Measurements from ENCODE around the gene CD81. TPM values are rescaled to one million over a fixed set of nuclear protein-coding genes. Genes with fewer than 3 reads are reported as not detected.

CD81 gene
- total RNA-seq, 1 experiment from 2014 or later = 237 TPM

DNA sequence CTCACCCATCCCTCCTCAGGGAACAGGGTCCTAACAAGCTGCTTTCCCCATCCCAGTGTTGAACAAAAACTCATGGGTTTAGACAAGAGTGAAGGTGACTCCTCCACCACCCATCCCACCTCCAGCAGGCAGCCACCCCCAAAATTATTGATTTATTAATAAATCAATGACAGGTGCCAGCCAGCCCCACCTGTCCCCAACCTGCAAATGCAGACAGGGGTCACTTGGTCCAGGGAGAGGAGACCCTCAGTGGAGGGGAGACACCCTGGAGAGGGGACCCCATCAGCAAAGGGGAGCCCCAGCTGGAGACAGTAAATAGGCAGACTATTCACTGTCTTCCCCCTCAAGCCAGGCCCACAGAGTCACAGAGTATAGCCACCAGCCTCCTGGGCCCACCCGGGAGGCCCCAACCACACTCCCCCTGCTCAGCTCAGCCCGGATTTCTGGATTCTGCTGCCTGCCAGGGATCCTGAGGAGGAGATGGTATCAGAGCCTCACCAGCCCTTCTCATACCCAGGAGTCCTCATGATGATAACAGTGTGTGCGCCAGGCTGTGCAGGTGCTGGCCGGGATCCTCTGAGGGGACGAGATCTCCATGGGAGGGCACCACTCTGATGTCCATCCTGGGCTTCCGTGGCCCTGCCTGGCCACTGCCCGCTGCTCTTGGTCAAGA lies 8.8 kb upstream of the CD81 start (continued):
- no peak for TF ChIP-seq NFE2L1 (CRISPR knock-in tag; IDR thresholded peaks at IDR 0.05)
- TF ChIP-seq NR2C2 (CRISPR knock-in tag; IDR thresholded peaks at IDR 0.05) = no peak
- no peak for TF ChIP-seq MXD4 (CRISPR knock-in tag; IDR thresholded peaks at IDR 0.05; ENCODE audit: borderline replicate concordance)
- TF ChIP-seq GRHL2 (CRISPR knock-in tag; IDR thresholded peaks at IDR 0.05; ENCODE audit: insufficient replicate concordance, severe bottlenecking) = no peak
- no peak for TF ChIP-seq HMGA2 (CRISPR knock-in tag; IDR thresholded peaks at IDR 0.05)
- no peak for TF ChIP-seq ZNF396 (CRISPR knock-in tag; IDR thresholded peaks at IDR 0.05; ENCODE audit: borderline replicate concordance)
- TF ChIP-seq NR1H2 (CRISPR knock-in tag; IDR thresholded peaks at IDR 0.05) = no peak
- TF ChIP-seq EMX1 (CRISPR knock-in tag; IDR thresholded peaks at IDR 0.05) = no peak
- TF ChIP-seq, protein P1, sequence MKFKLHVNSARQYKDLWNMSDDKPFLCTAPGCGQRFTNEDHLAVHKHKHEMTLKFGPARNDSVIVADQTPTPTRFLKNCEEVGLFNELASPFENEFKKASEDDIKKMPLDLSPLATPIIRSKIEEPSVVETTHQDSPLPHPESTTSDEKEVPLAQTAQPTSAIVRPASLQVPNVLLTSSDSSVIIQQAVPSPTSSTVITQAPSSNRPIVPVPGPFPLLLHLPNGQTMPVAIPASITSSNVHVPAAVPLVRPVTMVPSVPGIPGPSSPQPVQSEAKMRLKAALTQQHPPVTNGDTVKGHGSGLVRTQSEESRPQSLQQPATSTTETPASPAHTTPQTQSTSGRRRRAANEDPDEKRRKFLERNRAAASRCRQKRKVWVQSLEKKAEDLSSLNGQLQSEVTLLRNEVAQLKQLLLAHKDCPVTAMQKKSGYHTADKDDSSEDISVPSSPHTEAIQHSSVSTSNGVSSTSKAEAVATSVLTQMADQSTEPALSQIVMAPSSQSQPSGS (CRISPR knock-in tag; IDR thresholded peaks at IDR 0.05; ENCODE audit: borderline replicate concordance, low read depth) = no peak
- TF ChIP-seq ZNF416 (CRISPR knock-in tag; IDR thresholded peaks at IDR 0.05) = no peak

DNA sequence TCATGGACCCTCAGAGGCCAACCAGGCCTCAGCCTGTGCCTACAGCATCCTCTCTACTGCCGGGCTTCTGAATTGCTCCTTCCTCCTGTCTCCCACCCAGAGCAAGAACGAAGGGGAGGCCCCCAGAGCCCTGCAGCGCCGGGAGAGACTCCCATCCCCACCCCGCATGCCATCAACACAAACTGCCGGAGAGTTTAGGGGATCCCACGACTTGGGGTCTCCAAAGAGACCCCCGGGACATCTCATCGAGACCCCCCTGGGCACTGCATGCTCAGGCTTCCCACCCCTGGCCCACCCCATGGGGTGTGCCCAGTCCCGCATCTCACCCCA lies 8.3 kb upstream of the CD81 start:
- Mint-ChIP-seq H3K27ac (no peak overlapping the region), H3K4me3 (no peak overlapping the region), H3K27me3 (ENCODE audit: low read depth) (peaks cover 4% of the 10 kb centered on the region), H3K9me3 (peaks cover 4% of the 10 kb centered on the region; the same call in 1 of the 2 replicates), H3K4me1 (no peaks in the 10 kb centered on the region), H3K36me3 (no peaks in the 10 kb centered on the region)
- POLR2A ChIA-PET = no interaction called here
- CTCF ChIA-PET = interaction anchor here (0.8 kb wide), 1 partner anchor 64 kb away, joined by 3 read pairs; no protein-coding TSS in a partner anchor
- ATAC-seq = no peak
- DNase-seq (ENCODE audit: low spot score) = no peak
- TF ChIP-seq, protein P2, sequence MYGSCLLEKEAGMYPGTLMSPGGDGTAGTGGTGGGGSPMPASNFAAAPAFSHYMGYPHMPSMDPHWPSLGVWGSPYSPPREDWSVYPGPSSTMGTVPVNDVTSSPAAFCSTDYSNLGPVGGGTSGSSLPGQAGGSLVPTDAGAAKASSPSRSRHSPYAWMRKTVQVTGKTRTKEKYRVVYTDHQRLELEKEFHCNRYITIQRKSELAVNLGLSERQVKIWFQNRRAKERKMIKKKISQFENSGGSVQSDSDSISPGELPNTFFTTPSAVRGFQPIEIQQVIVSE (CRISPR knock-in tag; IDR thresholded peaks at IDR 0.05; ENCODE audit: borderline replicate concordance) = no peak
- no peak for TF ChIP-seq TEAD1 (CRISPR knock-in tag; IDR thresholded peaks at IDR 0.05)
- TF ChIP-seq, protein P3, sequence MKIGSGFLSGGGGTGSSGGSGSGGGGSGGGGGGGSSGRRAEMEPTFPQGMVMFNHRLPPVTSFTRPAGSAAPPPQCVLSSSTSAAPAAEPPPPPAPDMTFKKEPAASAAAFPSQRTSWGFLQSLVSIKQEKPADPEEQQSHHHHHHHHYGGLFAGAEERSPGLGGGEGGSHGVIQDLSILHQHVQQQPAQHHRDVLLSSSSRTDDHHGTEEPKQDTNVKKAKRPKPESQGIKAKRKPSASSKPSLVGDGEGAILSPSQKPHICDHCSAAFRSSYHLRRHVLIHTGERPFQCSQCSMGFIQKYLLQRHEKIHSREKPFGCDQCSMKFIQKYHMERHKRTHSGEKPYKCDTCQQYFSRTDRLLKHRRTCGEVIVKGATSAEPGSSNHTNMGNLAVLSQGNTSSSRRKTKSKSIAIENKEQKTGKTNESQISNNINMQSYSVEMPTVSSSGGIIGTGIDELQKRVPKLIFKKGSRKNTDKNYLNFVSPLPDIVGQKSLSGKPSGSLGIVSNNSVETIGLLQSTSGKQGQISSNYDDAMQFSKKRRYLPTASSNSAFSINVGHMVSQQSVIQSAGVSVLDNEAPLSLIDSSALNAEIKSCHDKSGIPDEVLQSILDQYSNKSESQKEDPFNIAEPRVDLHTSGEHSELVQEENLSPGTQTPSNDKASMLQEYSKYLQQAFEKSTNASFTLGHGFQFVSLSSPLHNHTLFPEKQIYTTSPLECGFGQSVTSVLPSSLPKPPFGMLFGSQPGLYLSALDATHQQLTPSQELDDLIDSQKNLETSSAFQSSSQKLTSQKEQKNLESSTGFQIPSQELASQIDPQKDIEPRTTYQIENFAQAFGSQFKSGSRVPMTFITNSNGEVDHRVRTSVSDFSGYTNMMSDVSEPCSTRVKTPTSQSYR (CRISPR knock-in tag; IDR thresholded peaks at IDR 0.05) = no peak
- no peak for TF ChIP-seq TEAD4 (CRISPR knock-in tag; IDR thresholded peaks at IDR 0.05)
- no peak for TF ChIP-seq MXD4 (CRISPR knock-in tag; IDR thresholded peaks at IDR 0.05; ENCODE audit: borderline replicate concordance)
- no peak for TF ChIP-seq FOXJ3 (CRISPR knock-in tag; IDR thresholded peaks at IDR 0.05; ENCODE audit: borderline replicate concordance)
- no peak for TF ChIP-seq ETV6 (CRISPR knock-in tag; IDR thresholded peaks at IDR 0.05)
- TF ChIP-seq, protein P4, sequence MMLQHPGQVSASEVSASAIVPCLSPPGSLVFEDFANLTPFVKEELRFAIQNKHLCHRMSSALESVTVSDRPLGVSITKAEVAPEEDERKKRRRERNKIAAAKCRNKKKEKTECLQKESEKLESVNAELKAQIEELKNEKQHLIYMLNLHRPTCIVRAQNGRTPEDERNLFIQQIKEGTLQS (CRISPR knock-in tag; conservative IDR thresholded peaks at IDR 0.05) = no peak
- no peak for TF ChIP-seq ESRRA (CRISPR knock-in tag; IDR thresholded peaks at IDR 0.05; ENCODE audit: borderline replicate concordance)
- TF ChIP-seq, protein P5, sequence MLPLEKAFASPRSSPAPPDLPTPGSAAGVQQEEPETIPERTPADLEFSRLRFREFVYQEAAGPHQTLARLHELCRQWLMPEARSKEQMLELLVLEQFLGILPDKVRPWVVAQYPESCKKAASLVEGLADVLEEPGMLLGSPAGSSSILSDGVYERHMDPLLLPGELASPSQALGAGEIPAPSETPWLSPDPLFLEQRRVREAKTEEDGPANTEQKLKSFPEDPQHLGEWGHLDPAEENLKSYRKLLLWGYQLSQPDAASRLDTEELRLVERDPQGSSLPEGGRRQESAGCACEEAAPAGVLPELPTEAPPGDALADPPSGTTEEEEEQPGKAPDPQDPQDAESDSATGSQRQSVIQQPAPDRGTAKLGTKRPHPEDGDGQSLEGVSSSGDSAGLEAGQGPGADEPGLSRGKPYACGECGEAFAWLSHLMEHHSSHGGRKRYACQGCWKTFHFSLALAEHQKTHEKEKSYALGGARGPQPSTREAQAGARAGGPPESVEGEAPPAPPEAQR (CRISPR knock-in tag; IDR thresholded peaks at IDR 0.05) = no peak
- no peak for TF ChIP-seq RELA (CRISPR knock-in tag; IDR thresholded peaks at IDR 0.05; ENCODE audit: borderline replicate concordance)
- no peak for TF ChIP-seq ZNF138 (CRISPR knock-in tag; conservative IDR thresholded peaks at IDR 0.05)
- TF ChIP-seq, protein P6, sequence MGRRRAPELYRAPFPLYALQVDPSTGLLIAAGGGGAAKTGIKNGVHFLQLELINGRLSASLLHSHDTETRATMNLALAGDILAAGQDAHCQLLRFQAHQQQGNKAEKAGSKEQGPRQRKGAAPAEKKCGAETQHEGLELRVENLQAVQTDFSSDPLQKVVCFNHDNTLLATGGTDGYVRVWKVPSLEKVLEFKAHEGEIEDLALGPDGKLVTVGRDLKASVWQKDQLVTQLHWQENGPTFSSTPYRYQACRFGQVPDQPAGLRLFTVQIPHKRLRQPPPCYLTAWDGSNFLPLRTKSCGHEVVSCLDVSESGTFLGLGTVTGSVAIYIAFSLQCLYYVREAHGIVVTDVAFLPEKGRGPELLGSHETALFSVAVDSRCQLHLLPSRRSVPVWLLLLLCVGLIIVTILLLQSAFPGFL (CRISPR knock-in tag; IDR thresholded peaks at IDR 0.05; ENCODE audit: borderline replicate concordance) = no peak
- TF ChIP-seq, protein P1 (CRISPR knock-in tag; IDR thresholded peaks at IDR 0.05; ENCODE audit: borderline replicate concordance, low read depth) = no peak
- no peak for TF ChIP-seq FOXK1 (CRISPR knock-in tag; IDR thresholded peaks at IDR 0.05)
- TF ChIP-seq JAZF1 (CRISPR knock-in tag; IDR thresholded peaks at IDR 0.05) = no peak

Measured in WTC11 (cell line).